ENCODE results near the gene ZNF133. TPM values are rescaled to one million over a fixed set of nuclear protein-coding genes. Genes with fewer than 3 reads are reported as not detected.

ZNF133 gene
- total RNA-seq, 4 donors from 2014 or later: 5.9 to 18.9 (median 16.8) TPM

DNA sequence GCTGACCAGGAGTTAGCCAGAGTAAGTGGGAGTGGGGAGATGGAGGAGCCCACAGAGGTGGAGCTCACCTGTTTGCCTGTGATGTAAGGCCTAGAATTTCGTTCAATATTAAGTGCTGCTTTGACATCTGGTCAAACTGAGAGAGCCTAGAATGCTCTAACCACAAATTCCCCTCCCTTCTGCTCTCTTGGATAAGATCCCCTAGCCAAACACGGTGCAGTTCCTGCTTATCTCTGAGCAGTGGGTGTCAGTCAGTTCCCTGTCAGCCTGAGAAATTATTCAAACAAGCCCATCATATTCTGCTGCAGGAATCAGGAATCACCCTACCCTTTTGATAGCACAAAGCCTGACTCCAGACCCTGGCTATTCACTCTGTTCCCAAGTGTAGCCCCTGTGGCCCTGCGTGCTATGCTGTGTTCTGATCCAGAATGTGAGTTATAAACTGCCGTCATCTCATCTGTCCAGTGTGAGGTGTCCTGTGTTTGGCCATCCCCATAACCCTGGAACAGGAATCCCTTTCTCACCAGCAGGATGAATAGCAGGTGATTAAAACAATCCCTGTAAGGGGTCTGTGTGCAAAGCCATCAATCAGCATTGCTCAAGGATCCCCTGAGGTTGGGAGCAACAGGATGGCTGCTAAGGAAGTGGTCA is 31.8 kb upstream of the ZNF133 start:
- TF ChIP-seq, protein P1, sequence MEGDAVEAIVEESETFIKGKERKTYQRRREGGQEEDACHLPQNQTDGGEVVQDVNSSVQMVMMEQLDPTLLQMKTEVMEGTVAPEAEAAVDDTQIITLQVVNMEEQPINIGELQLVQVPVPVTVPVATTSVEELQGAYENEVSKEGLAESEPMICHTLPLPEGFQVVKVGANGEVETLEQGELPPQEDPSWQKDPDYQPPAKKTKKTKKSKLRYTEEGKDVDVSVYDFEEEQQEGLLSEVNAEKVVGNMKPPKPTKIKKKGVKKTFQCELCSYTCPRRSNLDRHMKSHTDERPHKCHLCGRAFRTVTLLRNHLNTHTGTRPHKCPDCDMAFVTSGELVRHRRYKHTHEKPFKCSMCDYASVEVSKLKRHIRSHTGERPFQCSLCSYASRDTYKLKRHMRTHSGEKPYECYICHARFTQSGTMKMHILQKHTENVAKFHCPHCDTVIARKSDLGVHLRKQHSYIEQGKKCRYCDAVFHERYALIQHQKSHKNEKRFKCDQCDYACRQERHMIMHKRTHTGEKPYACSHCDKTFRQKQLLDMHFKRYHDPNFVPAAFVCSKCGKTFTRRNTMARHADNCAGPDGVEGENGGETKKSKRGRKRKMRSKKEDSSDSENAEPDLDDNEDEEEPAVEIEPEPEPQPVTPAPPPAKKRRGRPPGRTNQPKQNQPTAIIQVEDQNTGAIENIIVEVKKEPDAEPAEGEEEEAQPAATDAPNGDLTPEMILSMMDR (IDR thresholded peaks at IDR 0.05; ENCODE audit: low read depth): no peak

DNA sequence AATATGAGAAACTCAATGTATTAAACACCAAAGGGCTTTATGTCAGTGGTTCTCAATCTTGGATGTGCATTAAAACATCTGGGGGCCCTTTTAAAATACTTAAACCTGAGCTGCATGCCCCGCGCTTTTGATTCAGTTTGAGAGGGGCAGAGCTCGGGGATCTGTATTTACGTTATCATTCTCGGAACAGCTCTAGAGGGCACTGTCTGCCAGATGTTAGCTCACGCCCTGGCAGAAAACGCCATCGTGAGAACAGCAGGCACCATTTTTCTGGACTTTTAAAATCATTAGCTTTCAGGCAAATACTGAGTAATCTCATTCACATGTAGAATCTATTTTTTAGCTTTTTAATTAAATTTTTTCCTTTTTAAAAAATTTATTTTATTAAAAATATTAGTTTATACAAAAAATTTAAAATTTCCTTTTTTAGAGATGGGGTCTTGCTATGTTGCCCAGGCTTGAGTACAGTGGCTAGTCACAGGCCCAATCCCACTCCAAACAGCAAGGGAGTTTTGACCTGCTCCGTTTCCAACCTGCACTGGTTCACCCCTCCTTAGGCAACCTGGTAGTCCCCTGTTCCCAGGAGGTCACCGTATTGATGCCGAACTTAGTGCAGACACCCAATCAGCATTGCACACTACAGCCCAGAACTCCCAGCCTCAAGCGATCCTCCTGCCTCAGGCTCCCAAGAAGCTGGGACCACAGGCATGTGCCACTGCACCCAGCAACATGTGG is 30.0 kb upstream of the ZNF133 start:
- TF ChIP-seq, protein P1 (IDR thresholded peaks at IDR 0.05; ENCODE audit: low read depth): no peak

DNA sequence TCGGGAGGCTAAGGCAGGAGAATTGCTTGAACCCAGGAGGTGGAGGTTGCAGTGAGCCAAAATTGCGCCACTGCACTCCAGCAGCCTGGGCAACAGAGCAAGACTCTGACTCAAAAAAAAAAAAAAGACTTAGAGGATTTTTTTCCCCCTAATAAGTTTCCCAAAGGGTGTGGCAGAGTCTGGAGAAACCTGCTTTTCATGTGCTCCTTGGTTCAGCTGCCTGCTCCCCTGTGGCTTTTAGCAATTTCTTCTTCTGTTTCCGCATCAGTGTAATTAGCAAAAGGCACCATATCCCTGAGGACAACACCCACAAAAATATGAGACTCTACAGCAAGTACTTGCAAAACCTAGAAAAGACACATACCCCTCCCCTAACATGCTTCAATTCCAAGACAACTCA is 28.6 kb upstream of the ZNF133 start:
- TF ChIP-seq, protein P1 (IDR thresholded peaks at IDR 0.05; ENCODE audit: low read depth): no peak

DNA sequence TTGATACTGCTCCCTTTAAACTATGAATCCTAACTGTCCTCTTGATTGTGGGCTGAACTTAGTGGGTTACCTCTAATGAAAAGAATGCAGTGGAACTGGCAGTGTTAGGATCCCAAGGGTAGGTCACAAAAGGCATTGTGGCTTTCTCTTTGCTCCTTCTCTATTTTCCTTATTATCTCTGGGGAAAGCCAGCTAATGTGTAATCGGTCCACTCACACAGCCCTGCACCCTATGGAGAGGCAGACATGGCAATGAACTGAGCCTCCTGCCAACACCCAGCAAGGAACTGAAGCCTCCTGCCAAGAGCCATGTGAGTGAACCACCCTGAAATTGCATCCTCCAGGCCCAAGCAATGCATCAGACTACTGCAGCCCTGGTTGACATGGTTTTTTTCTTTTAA is 24.6 kb upstream of the ZNF133 start:
- TF ChIP-seq, protein P1 (IDR thresholded peaks at IDR 0.05; ENCODE audit: low read depth): no peak

DNA sequence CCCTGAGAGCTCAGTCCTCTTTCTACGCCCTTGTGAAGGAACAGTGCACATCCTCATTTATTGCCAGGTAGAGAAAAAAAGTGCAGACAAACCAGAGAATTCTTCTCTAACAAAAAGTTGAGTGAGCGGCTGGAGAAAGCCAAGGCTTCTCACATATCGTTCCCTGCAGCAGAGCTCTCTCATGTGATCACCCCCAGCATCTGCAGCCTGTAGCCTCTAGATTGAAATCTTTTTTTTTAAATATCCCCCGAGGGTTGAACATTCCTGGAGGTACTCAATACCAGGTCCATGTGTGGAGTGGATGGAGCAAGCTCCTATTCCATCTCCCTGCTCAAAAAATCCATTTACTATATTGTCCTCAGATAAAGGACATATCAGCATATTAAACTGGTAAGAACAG is 22.9 kb upstream of the ZNF133 start:
- TF ChIP-seq, protein P1 (IDR thresholded peaks at IDR 0.05; ENCODE audit: low read depth): no peak

DNA sequence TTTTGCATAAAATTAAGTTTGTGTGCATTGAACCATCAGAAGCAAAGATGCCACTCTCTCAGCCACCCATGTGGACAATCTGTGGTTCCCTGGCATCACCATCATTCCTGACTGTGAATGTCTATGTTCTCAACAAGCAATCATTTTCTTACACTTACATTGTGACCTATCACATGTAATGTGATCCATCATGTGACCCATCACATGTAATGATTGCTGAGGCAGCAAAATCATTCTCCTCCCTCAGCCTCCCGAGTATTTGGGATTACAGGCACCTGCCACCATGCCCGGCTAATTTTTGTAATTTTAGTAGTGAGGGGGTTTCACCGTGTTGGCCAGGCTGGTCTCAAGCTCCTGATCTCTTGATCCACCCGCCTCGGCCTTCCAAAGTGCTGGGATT is 22.0 kb upstream of the ZNF133 start:
- TF ChIP-seq, protein P1 (IDR thresholded peaks at IDR 0.05; ENCODE audit: low read depth): no peak

DNA sequence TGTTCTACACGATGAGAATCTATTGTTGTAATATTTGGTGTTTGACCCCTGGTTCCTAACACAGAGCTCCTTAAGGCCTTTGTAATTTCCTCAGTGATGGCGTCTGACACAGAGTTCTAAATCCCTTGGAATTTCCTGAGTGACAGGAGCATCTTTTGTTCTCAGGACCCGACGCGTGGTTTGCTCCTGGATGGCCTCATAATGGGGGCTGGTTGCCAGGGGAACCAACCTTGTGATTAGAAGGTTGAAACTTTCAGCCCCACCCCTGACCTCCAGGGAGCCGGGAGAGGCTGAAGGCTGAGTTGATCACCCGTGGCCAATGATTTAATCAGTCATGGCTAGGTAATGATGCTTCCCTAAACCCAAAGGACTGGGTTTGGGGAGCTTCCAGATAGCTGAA is 20.5 kb upstream of the ZNF133 start:
- TF ChIP-seq, protein P1 (IDR thresholded peaks at IDR 0.05; ENCODE audit: low read depth): no peak

All from subcutaneous adipose tissue (tissue), 4 donors.